ENCODE measurements around the gene NCR2.

The NCR2 gene

DNA sequence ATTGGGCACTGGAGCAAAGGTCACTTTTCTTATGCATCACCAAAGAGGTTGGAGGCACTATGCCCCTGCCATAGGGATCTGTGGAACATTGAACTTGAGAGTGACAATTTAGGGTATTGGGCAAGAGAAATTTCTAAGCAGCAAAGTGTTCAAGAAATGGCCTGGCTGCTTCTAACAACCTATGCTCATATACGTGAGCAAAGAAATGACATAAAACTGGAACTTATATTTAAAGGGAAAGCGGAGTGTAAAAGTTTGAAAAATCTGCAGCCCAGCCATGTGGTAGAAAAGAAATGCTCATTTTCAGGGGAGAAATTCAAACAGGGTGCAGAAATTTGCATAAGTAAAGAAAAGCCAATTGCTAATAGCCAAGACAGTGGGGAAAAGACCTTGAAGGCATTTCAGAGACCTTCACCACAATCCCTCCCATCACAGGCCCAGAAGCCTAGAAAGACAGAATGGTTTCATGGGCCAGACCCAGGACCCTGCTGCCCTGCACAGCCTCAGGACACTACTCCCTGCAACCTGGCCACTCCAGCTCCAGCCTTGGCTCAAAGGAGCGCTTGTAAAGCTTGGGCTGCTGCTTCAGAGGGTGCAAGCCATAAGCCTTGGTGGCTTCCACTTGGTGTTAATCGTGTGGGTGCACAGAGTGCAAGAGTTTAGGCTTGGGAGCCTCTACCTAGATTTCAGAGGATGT lies 24.4 kb downstream of the NCR2 start:
- DNase-seq (ENCODE audit: low read depth) = no peak

- no peak for DNase-seq (ENCODE audit: low read depth)
These were observed 24.9 kb downstream of the NCR2 start for GRCh38 chr6:41360314-41360685.

GRCh38 chr6:41366150-41366549 lies 30.7 kb downstream of the NCR2 start:
- DNase-seq (ENCODE audit: low read depth) = no peak

DNA sequence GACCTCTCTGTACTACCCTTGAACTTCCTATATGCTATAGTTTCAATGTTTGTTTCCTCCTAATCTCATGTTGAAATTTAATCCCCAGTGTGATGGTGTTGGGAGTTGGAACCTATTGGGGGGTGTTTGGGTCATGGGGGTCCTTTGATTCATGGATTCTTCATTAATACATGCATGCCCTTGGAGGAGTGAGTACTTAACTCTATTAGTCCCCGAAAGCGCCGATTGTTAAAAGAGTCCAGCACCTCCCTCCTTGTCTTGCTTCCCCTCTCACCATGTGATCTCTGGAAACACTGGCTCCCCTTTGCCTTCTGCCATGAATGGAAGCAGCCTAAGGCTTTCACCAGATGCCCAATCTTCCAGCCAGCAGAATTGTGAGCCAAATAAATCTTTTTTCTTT lies 31.7 kb downstream of the NCR2 start:
- DNase-seq (ENCODE audit: low read depth) = no peak

DNA sequence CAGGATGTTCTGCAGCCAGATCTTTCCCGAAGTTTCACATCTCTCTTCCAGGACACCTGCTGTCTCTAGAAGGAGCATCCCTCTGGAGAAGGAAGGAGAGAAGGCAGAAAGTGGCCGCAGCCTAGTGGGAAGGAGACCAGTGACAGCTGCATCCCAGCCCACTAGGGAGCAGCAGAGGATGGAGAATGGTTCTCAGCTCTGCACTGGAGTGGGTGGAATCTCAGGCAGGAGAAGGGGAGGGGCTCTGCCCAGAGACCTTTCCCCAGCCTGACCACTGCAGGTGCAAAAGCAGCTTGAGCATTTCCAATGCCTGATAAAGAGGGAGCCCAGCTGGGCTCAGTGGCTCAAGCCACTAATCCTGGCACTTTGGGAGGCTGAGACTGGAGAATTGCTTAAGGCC lies 32.3 kb downstream of the NCR2 start:
- no peak for DNase-seq (ENCODE audit: low read depth)

DNA sequence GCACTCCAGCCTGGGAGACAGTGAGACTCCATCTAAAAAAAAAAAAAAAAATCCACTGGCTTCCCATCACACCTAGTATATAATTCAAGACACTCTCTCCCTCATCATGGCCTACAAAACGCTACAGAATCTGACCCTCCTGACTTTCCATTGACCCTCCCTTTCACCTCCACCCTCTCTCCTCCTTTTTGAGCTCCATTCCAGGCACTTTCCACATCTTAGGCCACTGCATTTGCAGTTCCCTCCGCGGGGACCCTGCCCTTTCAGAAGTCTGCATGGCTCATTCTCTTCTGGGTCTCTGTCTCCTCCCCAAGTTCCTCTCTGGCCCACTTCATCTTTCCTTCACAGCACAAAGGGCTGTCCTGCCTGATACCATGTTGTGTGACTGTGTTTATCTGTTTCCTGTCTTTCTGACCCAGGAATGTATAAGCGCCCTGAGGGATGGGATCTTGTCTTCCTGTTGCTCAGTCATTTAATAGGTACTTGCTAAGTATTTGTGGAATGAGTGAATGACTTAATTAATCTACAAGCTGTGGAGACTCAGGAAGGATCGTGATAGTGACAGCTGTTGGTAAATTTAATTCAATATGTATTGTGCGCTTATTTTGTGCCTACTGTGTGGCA lies 35.2 kb downstream of the NCR2 start:
- no peak for DNase-seq (ENCODE audit: low read depth)

GRCh38 chr6:41371461-41371991 lies 36.1 kb downstream of the NCR2 start:
- DNase-seq (ENCODE audit: low read depth) = no peak

DNA sequence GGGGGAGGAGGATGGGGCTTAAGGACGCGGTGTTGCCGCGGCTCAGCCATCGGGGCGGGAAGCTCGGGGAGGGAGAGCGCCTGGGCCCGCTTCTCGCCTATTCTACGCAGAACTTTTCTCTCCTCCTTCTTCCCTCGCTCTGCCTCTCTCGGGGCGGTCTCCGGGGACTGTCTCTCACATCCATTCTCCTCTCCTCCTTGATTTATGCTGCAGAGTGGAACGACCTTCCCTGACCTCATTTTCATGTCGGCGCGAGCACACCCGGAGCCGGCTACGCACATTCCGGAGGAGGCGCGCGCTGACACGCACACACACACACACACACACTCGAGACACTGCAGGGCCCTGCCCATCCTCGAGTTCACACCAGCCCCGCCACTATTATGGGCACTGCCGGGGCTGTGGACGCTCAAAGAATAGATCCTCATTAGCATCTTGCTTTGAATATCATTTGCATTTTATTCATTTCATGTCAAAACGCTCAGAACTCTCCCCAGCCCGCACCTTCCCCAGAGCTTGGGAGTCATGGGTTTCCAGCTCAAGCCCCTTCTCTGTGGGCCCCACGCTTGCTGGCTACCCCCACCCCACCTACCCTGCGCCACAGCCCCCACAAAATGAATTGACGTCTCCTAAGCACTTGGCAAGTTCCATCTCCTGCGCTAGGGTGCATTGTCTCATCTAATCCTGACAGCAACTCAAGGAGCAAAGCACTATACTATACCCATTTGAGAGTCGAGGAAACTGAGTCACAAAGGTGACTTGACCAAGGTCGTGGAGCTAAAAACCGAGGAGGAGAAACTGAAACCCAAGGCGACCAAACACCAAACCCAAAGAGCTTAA lies 36.8 kb downstream of the NCR2 start:
- DNase-seq (ENCODE audit: low read depth) = no peak

GRCh38 chr6:41372832-41373626 lies 37.6 kb downstream of the NCR2 start:
- no peak for DNase-seq (ENCODE audit: low read depth)

DNA sequence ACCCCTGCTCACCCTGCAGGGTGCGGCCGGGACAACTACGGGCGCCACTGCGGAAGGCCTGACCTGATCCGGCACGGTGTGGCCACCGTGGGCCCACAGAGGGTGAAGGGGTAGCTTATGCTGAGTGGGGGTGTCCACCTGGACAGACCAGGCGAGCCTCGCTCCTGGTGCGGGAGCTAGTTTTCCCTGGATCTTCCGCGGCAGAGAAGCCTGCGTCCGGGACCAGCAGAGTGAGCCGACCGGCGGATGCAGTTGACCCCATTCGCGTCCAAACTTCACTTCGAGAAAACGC lies 38.2 kb downstream of the NCR2 start:
- DNase-seq (ENCODE audit: low read depth) = no peak

DNA sequence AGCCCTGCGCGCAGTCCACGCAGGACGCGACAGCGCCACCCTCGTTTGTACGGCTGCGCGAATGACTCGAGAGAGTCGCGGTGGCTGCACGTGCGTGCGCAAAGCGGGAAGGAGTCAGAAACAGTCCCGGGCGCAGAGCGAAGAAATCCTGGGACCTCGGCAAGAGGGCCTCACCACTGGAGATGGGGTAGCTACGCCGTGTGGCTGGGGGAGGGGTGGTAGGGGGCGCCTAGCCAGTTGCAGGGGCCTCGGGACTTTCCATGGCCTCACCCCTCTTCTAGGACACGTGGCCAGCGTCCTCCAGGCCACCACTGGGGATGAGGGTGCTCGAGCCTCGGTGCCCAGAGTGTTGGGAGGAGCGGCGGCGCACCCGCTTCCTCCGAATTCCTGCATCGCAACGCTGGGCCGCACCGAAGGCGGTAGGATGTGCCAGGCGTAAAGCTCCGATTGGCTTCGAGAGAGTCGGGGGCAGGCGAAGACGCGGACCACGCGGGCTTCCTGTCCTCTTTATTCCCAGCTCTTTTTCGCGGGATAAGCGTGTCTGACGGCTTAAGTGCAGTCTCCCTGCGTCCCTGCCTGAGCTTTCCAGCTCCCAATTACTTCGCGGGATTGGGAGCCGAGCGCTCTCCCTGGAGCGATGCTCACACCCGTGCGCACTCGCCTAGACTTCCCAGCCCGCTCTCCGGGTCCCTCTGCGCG lies 38.7 kb downstream of the NCR2 start:
- no peak for DNase-seq (ENCODE audit: low read depth)

DNA sequence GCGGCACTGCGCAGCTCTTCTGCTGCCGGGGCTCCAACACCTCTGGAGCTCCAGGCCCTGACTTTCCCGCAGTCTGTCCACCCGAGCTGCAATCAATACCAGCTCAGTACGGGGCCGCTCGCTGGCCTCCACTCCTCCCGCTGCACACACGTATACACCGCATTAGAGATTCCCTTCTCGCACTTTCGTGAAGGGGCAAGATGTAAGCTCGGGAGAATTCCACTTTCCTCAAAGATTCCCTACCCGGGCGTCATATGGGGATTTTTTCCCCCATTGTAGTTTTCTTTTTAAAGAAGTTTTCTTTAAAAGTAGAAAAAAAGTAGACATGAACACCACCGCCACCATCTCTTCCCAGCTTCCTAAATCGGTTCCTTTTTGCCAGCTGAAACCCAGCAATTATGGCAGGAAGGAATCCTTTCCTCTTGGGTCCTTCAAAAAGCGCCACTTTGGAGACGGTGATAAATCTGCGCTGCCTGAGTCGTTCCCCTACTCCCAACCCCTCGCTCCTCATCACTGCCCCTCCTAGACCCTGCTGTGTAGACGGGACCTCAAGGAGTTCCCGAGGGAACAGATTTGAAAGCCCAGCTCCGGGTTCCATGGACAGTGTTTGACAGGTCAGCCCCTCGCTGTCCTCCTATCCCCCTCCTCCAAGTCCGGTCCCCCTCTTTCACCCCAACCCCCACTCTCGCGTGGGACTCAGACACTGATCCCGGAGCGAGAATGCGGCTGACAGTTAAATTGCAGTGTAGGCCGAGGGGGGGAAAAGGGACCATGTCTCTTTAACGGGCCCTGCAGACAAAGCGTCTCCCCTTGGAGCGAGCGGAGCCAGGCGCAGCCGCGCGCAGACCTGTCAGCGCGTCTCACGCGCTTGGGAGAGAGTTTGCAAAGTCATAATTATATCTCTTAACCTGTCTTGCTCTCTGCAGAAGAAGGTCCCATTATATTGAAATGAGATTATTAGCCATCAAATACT lies 39.5 kb downstream of the NCR2 start:
- no peak for DNase-seq (ENCODE audit: low read depth)

GRCh38 chr6:41375598-41376151 lies 40.3 kb downstream of the NCR2 start:
- no peak for DNase-seq (ENCODE audit: low read depth)

DNA sequence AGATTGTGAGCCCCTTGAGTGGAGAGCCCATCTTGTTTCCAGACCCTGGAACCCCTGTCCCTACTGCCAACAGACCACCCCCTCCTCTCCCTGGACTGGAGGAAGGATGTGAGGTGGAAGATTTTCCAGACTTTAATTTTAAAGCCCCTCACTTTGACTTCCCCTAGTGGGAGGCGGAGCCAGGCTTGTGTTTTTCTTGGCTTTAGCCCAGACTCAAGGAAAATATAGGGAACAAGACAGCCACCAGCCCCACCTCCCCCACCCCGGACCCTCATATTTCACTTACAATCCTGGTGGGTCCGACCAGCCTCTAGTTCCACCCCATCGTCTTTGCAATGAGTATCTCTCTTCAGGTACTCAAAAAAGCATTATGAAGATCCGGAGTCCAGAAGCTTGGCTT lies 40.8 kb downstream of the NCR2 start:
- no peak for DNase-seq (ENCODE audit: low read depth)

DNA sequence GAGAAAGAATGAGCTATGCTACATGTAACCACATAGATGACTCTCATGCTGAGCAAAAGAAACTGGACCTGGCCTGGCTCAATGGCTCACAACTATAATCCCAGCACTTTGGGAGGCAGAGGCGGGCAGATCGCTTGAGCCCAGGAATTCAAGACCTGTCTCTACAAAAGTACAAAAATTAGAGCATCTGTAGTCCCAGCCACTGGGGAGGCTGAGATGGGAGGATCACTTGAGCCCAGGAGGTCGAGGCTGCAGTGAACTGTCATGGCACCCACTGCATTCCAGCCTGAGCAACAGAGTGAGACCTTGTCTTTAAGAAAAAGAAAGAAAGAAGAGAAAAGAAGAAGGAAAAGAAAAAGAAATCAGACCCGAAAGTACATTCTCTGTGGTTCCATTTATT lies 41.7 kb downstream of the NCR2 start:
- DNase-seq (ENCODE audit: low read depth) = no peak

- DNase-seq (ENCODE audit: low read depth) = no peak
These were observed 43.9 kb downstream of the NCR2 start for GRCh38 chr6:41379306-41379705.

GRCh38 chr6:41386594-41386993 lies 51.2 kb downstream of the NCR2 start:
- no peak for DNase-seq (ENCODE audit: low read depth)

- DNase-seq (ENCODE audit: low read depth) = no peak
These were observed 56.8 kb downstream of the NCR2 start for GRCh38 chr6:41392246-41392645.

- no peak for DNase-seq (ENCODE audit: low read depth)
These were observed 60.9 kb downstream of the NCR2 start for GRCh38 chr6:41396335-41396734.

- no peak for DNase-seq (ENCODE audit: low read depth)
These were observed 64.0 kb downstream of the NCR2 start for GRCh38 chr6:41399424-41399823.

Data from CMK (cell line).